ENCODE data around the gene MYO1A. TPM values are rescaled to one million over a fixed set of nuclear protein-coding genes. Genes with fewer than 3 reads are reported as not detected.

The MYO1A gene
- 0.26 TPM in 1 of 2 replicates, not detected in the other for total RNA-seq (2021)
- long read RNA-seq = 0 reads

GRCh38 chr12:57049890-57050289 is at the start of gene MYO1A:
MYO1A (minus strand) TSS chr12:57050129; CDS start chr12:57048323, 1,806 bp downstream.
- no peak within 1 kb of the TSS for H4K5ac ChIP-seq (ENCODE audit: insufficient read length, low read depth, low read length)
- no peak within 1 kb of the TSS for H2AFZ ChIP-seq (ENCODE audit: low read length)
- Mint-ChIP-seq H3K9me3 (no peaks in the 10 kb centered on the region), H3K27ac (peak within 1 kb of the TSS in 1 of 3 experiments; percentile 51; a peak in 1 of 7 replicates), H3K4me1 (peaks cover 3 to 13% of the 10 kb centered on the region in 2 experiments), H3K27me3 (ENCODE audit: low read depth) (peaks cover 2% of the 10 kb centered on the region), H3K4me3 (no peak within 1 kb of the TSS), H3K36me3 (ENCODE audit: insufficient read depth in 1 of 3, low read depth in 3 of 3) (peaks cover 6 to 9% (median 8%) of the 10 kb centered on the region in 3 experiments; a peak in 6 of 7 replicates)
- no peak within 1 kb of the TSS for H4K8ac ChIP-seq (replicated peaks; ENCODE audit: insufficient read length, low read depth, low read length)
- H2BK12ac ChIP-seq (ENCODE audit: insufficient read length, low read depth, low read length) = no peak within 1 kb of the TSS
- H3K14ac ChIP-seq (ENCODE audit: insufficient read depth, low read length) = no peak within 1 kb of the TSS
- H3K56ac ChIP-seq (ENCODE audit: insufficient read length, low read depth, low read length) = no peak within 1 kb of the TSS
- no peak within 1 kb of the TSS for H3K18ac ChIP-seq (ENCODE audit: insufficient read length, low read depth, low read length)
- no peaks in the 10 kb centered on the region for H3K27me3 ChIP-seq (ENCODE audit: insufficient read depth, low read length)
- no peak within 1 kb of the TSS for H2BK20ac ChIP-seq (ENCODE audit: low read depth, low read length, poor library complexity, severe bottlenecking)
- WGBS (ENCODE audit: extremely low coverage, insufficient read length, low lambda C conversion rate) = no CpG with 5 or more reads among the region's 2 CpGs
- no peaks in the 10 kb centered on the region for H3K4me1 ChIP-seq (ENCODE audit: insufficient read depth, low read length)
- H2BK5ac ChIP-seq (ENCODE audit: insufficient read length, low read length) = no peak within 1 kb of the TSS
- H3K4me2 ChIP-seq (ENCODE audit: insufficient read depth, insufficient read length, low read length) = no peak within 1 kb of the TSS
- no peak within 1 kb of the TSS for H2AK5ac ChIP-seq (ENCODE audit: insufficient read length, low read length)
- no peaks in the 10 kb centered on the region for H3K79me2 ChIP-seq (ENCODE audit: insufficient read depth, low read length)
- TF ChIP-seq CTCF (conservative IDR thresholded peaks at IDR 0.05) = no peak
- no peak within 1 kb of the TSS for H4K91ac ChIP-seq (ENCODE audit: insufficient read length, low read depth, low read length)
- no peak within 1 kb of the TSS for H2BK15ac ChIP-seq (ENCODE audit: low read depth, low read length)
- H3T11ph ChIP-seq (ENCODE audit: low read length) = no peak within 1 kb of the TSS
- no peaks in the 10 kb centered on the region for H3K9me3 ChIP-seq (ENCODE audit: control insufficient read depth, low read depth, low read length)
- no peaks in the 10 kb centered on the region for H4K20me1 ChIP-seq (ENCODE audit: control insufficient read depth, insufficient read depth, insufficient read length)
- no peak within 1 kb of the TSS for H3K27ac ChIP-seq (ENCODE audit: insufficient read length, low read depth, low read length)
- H2BK120ac ChIP-seq (ENCODE audit: low read depth, low read length, poor library complexity, severe bottlenecking) = no peak within 1 kb of the TSS
- DNase-seq = no peak
- no peak within 1 kb of the TSS for H3K9ac ChIP-seq (ENCODE audit: extremely low read depth, insufficient read length, low read length)
- no peak within 1 kb of the TSS for H3K4ac ChIP-seq (ENCODE audit: low read depth, low read length)
- no peaks in the 10 kb centered on the region for H3K79me1 ChIP-seq (ENCODE audit: insufficient read depth, low read depth, low read length, poor library complexity, severe bottlenecking)
- no peak within 1 kb of the TSS for H3K23ac ChIP-seq (ENCODE audit: insufficient read length, low read depth, low read length)
- H3K23me2 ChIP-seq (ENCODE audit: insufficient read length, low read depth, low read length, poor library complexity, severe bottlenecking) = no peaks in the 10 kb centered on the region

All from H9 (cell line).